ENCODE data around the gene PROKR1.

Gene PROKR1

GRCh38 chr2:68706637-68707036, 63.3 kb downstream of the PROKR1 start:
- no peak for DNase-seq
